HepG2 (cell line): ENCODE data around the gene TMX1. TPM values are rescaled to one million over a fixed set of nuclear protein-coding genes. Genes with fewer than 3 reads are reported as not detected.

Experiments
- ATAC-seq: fragments of 200-7000 bp; cut with Tn5 transposase; 3 replicates; pipeline ENCODE4 v1.9.1; 2020; ENCODE audit warnings: mild to moderate bottlenecking, moderate library complexity
- BruUV-seq: library from RNA; stranded (reverse); fragments of 400-500 nt; replicated peaks from 2 replicates; lab custom pipeline; 2021; lab: Mats Ljungman, UMichigan
- CTCF ChIA-PET: fragments of 300-600 bp; formaldehyde crosslinking; extraction: SDS; loops from one replicate; lab custom pipeline; 2021; ENCODE audit warnings: low total read pairs, inconsistent platforms, low intra/inter-chr PET ratio; lab: Yijun Ruan, JAX
- POLR2A ChIA-PET: fragments of 350-600 bp; sonication (Branson Sonifier 250); formaldehyde crosslinking; loops from one replicate; lab custom pipeline; 2020; ENCODE audit warnings: antibody characterized with exemption, inconsistent platforms; lab: Yijun Ruan, JAX
- DNase-seq: peaks from one replicate; pipeline ENCODE4 v3.0.0-alpha.2; 2015; ENCODE audit warnings: low spot score
- FAIRE-seq: peaks from 3 replicates; lab custom pipeline; 2011; peaks lifted over from hg19 to GRCh38; lab: Jason Lieb, UNC
- H2AFZ ChIP-seq: one replicate; pipeline ENCODE4 v1.6.1; 2011; ENCODE audit warnings: low read length, inconsistent platforms
- H3K27ac ChIP-seq: fragments of 300-600 bp; 3 replicates; pipeline ENCODE4 v1.8.0; 2011; ENCODE audit warnings: mixed run types, mild to moderate bottlenecking, mixed read lengths, low read length, inconsistent platforms; ENCODE audit not compliant: insufficient read depth; ENCODE audit errors: extremely low read length
- H3K27me3 ChIP-seq, 2 experiments: fragments of 200-600 bp in 1 of 2; 2 replicates in 1 of 2; 3 replicates in 1 of 2; pipeline versions ENCODE4 v1.6.0 to v1.8.0; 2011; ENCODE audit warnings: low read length in 2 of 2, mild to moderate bottlenecking in 2 of 2, moderate library complexity in 2 of 2, inconsistent platforms in 1 of 2; ENCODE audit not compliant: insufficient read depth in 2 of 2, control insufficient read depth in 1 of 2
- H3K36me3 ChIP-seq, 2 experiments: fragments of 200-600 bp in 1 of 2; replicated peaks in 1 of 2; 2 replicates in 1 of 2; 3 replicates in 1 of 2; pipeline versions ENCODE4 v1.5.1 to v1.8.0; 2011; ENCODE audit warnings: low read length in 2 of 2, inconsistent platforms in 1 of 2; ENCODE audit not compliant: insufficient read depth in 2 of 2, control insufficient read depth in 1 of 2
- H3K4me1 ChIP-seq: 2 replicates; pipeline ENCODE4 v1.5.1; 2012; ENCODE audit warnings: low read length, inconsistent platforms; ENCODE audit not compliant: insufficient read depth
- H3K4me2 ChIP-seq: 2 replicates; pipeline ENCODE4 v1.6.0; 2011; ENCODE audit warnings: low read depth, low read length, inconsistent platforms
- H3K4me3 ChIP-seq, 3 experiments: fragments of 200-600 bp in 1 of 3; sonication (generic), shearing (Covaris generic) in 1 of 3; replicated peaks in 1 of 3; 2 replicates each; pipeline ENCODE4 v1.5.1; 2011 to 2016; ENCODE audit warnings: low read length in 3 of 3, inconsistent platforms in 2 of 3, low read depth in 2 of 3, mild to moderate bottlenecking in 2 of 3, control low read depth in 1 of 3, mixed read lengths in 1 of 3; ENCODE audit not compliant: insufficient read depth in 1 of 3
- H3K79me2 ChIP-seq: one replicate; pipeline ENCODE4 v1.6.1; 2011; ENCODE audit warnings: low read length, inconsistent platforms; ENCODE audit not compliant: insufficient read depth
- H3K9ac ChIP-seq: 2 replicates; pipeline ENCODE4 v1.6.0; 2011; ENCODE audit warnings: mild to moderate bottlenecking, low read depth, low read length, inconsistent platforms; ENCODE audit not compliant: insufficient read depth
- H3K9me3 ChIP-seq: 2 replicates; pipeline ENCODE4 v1.5.1; 2012; ENCODE audit warnings: mild to moderate bottlenecking, low read length
- H4K20me1 ChIP-seq: 2 replicates; pipeline ENCODE4 v1.6.0; 2011; ENCODE audit warnings: inconsistent platforms, mild to moderate bottlenecking, low read length, moderate library complexity; ENCODE audit not compliant: insufficient read depth
- CENPX ChIP-seq: sonication (generic); formaldehyde crosslinking; IDR thresholded peaks from 2 replicates; pipeline ENCODE4 v1.9.0; 2021; ENCODE audit warnings: mild to moderate bottlenecking, missing genetic modification reagents, moderate library complexity
- CREB1 ChIP-seq, 2 experiments: fragments of 450-650 bp in 1 of 2; IDR thresholded peaks; 2 replicates each; pipeline ENCODE4 v1.6.1; 2016 to 2017; ENCODE audit warnings: control low read depth in 1 of 2, mild to moderate bottlenecking in 1 of 2, missing compliant biosample characterization in 1 of 2, missing genetic modification characterization in 1 of 2
- GPN1 ChIP-seq: sonication (generic); formaldehyde crosslinking; IDR thresholded peaks from 2 replicates; pipeline ENCODE4 v1.5.1; 2020; ENCODE audit warnings: missing genetic modification reagents, borderline replicate concordance
- KAT8 ChIP-seq: IDR thresholded peaks from 2 replicates; pipeline ENCODE4 v1.6.1; 2016; ENCODE audit warnings: missing genetic modification reagents, missing compliant biosample characterization
- NFKBIZ ChIP-seq: IDR thresholded peaks from 2 replicates; pipeline ENCODE4 v1.6.1; 2018; ENCODE audit warnings: missing genetic modification reagents, missing compliant biosample characterization
- NFYC ChIP-seq: IDR thresholded peaks from 2 replicates; pipeline ENCODE4 v1.6.1; 2016; ENCODE audit warnings: missing genetic modification reagents, missing compliant biosample characterization
- NRL ChIP-seq: sonication (generic); formaldehyde crosslinking; IDR thresholded peaks from 2 replicates; pipeline ENCODE4 v1.5.0; 2020; ENCODE audit warnings: missing genetic modification reagents, mild to moderate bottlenecking, moderate library complexity, borderline replicate concordance
- PRPF4 ChIP-seq: fragments of 200-400 bp; formaldehyde crosslinking; IDR thresholded peaks from 2 replicates; pipeline ENCODE4 v1.6.1; 2016; ENCODE audit warnings: low read length, low read depth; ENCODE audit not compliant: poor library complexity, severe bottlenecking
- SNAPC5 ChIP-seq: sonication (generic); formaldehyde crosslinking; IDR thresholded peaks from 2 replicates; pipeline ENCODE4 v1.8.1; 2023; ENCODE audit warnings: mild to moderate bottlenecking, missing genetic modification reagents, borderline replicate concordance
- ZNF280B ChIP-seq: sonication (generic); formaldehyde crosslinking; IDR thresholded peaks from 2 replicates; pipeline ENCODE4 v1.5.0; 2020; ENCODE audit warnings: missing genetic modification reagents, mild to moderate bottlenecking, borderline replicate concordance
- ZNF292 ChIP-seq: sonication (generic); formaldehyde crosslinking; IDR thresholded peaks from 2 replicates; pipeline ENCODE4 v1.8.1; 2022; ENCODE audit warnings: mild to moderate bottlenecking, low read depth, missing genetic modification reagents, borderline replicate concordance
- WGBS: methylation state at CpG from one replicate; pipeline ENCODE4 v1.1.6; 2017; ENCODE audit warnings: low lambda C conversion rate; 5-methylcytosine and 5-hydroxymethylcytosine counted together
- in situ Hi-C: cut with HindIII; loops from 2 replicates; pipeline ENCODE4 v1.10.0; 2017; ENCODE audit warnings: low pct_unique_long_range_greater_than_20kb; ENCODE audit not compliant: extremely low pct_ligation_motif_present
- intact Hi-C: fragments of 100-400 bp; cut with micrococcal nuclease; formaldehyde crosslinking; loops from one replicate; pipeline ENCODE4 v1.10.0; 2022; ENCODE audit not compliant: unreplicated experiment
- polyA plus RNA-seq, 8 experiments: library from polyadenylated mRNA; depleted of rRNA in 3 of 8; stranded (reverse) in 7 of 8; unstranded in 1 of 8; fragments of >200 nt; fragmentation: Illumina TruSeq in 4 of 8; extraction: Trizol in 4 of 8; gene quantifications; 2 replicates each; pipeline versions ENCODE4 v1.2.1 to v1.2.3, GENCODE V29; 2011 to 2016; ENCODE audit warnings: low read depth in 4 of 8, missing spikeins in 1 of 8, mixed read lengths in 1 of 8; ENCODE audit not compliant: insufficient read depth in 1 of 8
- total RNA-seq, 5 experiments: library from RNA; depleted of rRNA; stranded (reverse); fragments of >200 nt; fragmentation: Illumina TruSeq; extraction: Trizol; gene quantifications; 2 replicates each; pipeline ENCODE4 v1.2.3, GENCODE V29; 2016; ENCODE audit warnings: low read depth in 1 of 5

The TMX1 gene
- total and polyA plus RNA-seq, 2 of the 13 experiments (the other 11 are each of a cell fraction or from before 2014, with no cell fraction given) = 23.0 to 56.8 TPM

- TF ChIP-seq CREB1 (IDR thresholded peaks at IDR 0.05) = no peak
- TF ChIP-seq CREB1 (CRISPR knock-in tag; IDR thresholded peaks at IDR 0.05) = no peak
- TF ChIP-seq, all 625 proteins: peak for 0
Observed at GRCh38 chr14:51228391-51228790, 11.7 kb upstream of the TMX1 start (continued).

- Histone ChIP-seq H3K9me3 (no peaks in the 10 kb centered on the region), H4K20me1 (no peaks in the 10 kb centered on the region), H3K27ac (no peak overlapping the region), H2AFZ (no peak overlapping the region), H3K4me2 (no peak overlapping the region), H3K9ac (no peak overlapping the region), H3K36me3 (no peaks in the 10 kb centered on the region), H3K79me2 (no peaks in the 10 kb centered on the region), H3K27me3 (no peaks in the 10 kb centered on the region), H3K4me3 (no peak overlapping the region), H3K4me1 (no peaks in the 10 kb centered on the region)
- no peak for DNase-seq
- BruUV-seq = no TSS peak
- ChIA-PET CTCF (no interaction called here), POLR2A (no interaction called here)
- no peak for ATAC-seq
- in situ Hi-C loops = no loop called here
- TF ChIP-seq SNAPC5 (CRISPR knock-in tag) = no peak
- TF ChIP-seq NFKBIZ (CRISPR knock-in tag) = no peak
- 0% methylated on average over 1 of the region's 1 CpG for WGBS
- no peak for FAIRE-seq
- intact Hi-C loops = no loop called here
Observed at GRCh38 chr14:51228890-51229289, 11.2 kb upstream of the TMX1 start.

DNA sequence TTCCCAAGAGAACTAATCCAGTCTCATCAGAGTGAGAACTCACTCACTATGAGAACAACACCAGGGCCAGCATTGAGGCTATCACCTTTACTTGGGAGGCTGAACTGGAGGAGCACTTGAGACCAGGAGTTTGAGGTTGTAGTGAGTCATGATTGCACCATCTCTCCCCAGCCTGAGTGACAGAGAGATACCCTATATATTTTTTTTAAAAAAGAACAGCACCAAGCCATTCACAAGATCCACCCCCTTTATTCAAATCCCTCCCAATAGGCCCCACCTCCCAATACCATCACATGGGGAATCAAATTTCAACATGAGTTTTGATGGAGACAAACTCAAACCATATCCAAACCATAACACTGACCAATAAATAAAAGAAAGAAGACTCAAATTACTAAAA, 3.7 kb upstream of the TMX1 start:
- TF ChIP-seq NFYC (CRISPR knock-in tag) (no peak), CENPX (CRISPR knock-in tag) (no peak), KAT8 (CRISPR knock-in tag) (no peak), ZNF280B (CRISPR knock-in tag) (no peak), ZNF292 (CRISPR knock-in tag) (no peak), GPN1 (CRISPR knock-in tag) (no peak), NRL (CRISPR knock-in tag) (no peak), PRPF4 (no peak)
- Histone ChIP-seq H3K9me3 (no peaks in the 10 kb centered on the region), H3K27ac (no peak overlapping the region), H3K4me3 (no peak overlapping the region), H3K9ac (no peak overlapping the region), H3K36me3 (no peaks in the 10 kb centered on the region), H3K79me2 (peaks cover 12% of the 10 kb centered on the region), H3K4me1 (peaks cover 9% of the 10 kb centered on the region; the same call in 1 of the 2 replicates), H2AFZ (no peak overlapping the region), H3K27me3 (no peaks in the 10 kb centered on the region; a peak in 1 of 5 replicates), H4K20me1 (no peaks in the 10 kb centered on the region), H3K4me2 (no peak overlapping the region)
- FAIRE-seq (no peak), ATAC-seq (no peak), DNase-seq (no peak)
- in situ Hi-C loops (no loop called here), intact Hi-C loops (no loop called here)
- BruUV-seq = no TSS peak
- ChIA-PET CTCF (no interaction called here), POLR2A (no interaction called here)
